Muscle layer of duodenum (tissue), 2 donors: ENCODE data around the gene CAMK2A.

Experiments
- H3K27ac ChIP-seq: one replicate; pipeline ENCODE4 v1.7.0; 2013; ENCODE audit warnings: mild to moderate bottlenecking, low read length
- H3K27me3 ChIP-seq: one replicate; pipeline ENCODE4 v1.7.0; 2013; ENCODE audit warnings: low read depth, mild to moderate bottlenecking, control low read depth, low read length
- H3K36me3 ChIP-seq, 2 donors: one replicate each; pipeline ENCODE4 v1.7.0; 2013; ENCODE audit warnings: low read length in 2 of 2, control low read depth in 1 of 2, mild to moderate bottlenecking in 1 of 2; ENCODE audit not compliant: insufficient read depth in 2 of 2, control insufficient read depth in 1 of 2
- H3K4me1 ChIP-seq, 2 donors: one replicate each; pipeline ENCODE4 v1.7.0; 2013; ENCODE audit warnings: low read length in 2 of 2, mild to moderate bottlenecking in 2 of 2, control low read depth in 1 of 2, moderate library complexity in 1 of 2; ENCODE audit not compliant: insufficient read depth in 2 of 2, control insufficient read depth in 1 of 2
- H3K4me3 ChIP-seq, 2 donors: one replicate each; pipeline ENCODE4 v1.7.0; 2013; ENCODE audit warnings: low read length in 2 of 2, low read depth in 1 of 2, mild to moderate bottlenecking in 1 of 2
- H3K9me3 ChIP-seq, 2 donors: one replicate each; pipeline ENCODE4 v1.7.0; 2013; ENCODE audit warnings: low read length in 2 of 2, control low read depth in 1 of 2, mild to moderate bottlenecking in 1 of 2; ENCODE audit not compliant: control insufficient read depth in 1 of 2
- donor health status: healthy.

The CAMK2A gene

GRCh38 chr5:150184006-150184405 is 105.6 kb downstream of the CAMK2A start:
- Histone ChIP-seq H3K4me1 (peaks cover 6 to 12% of the 10 kb centered on the region in 2 donors), H3K9me3 (no peaks in the 10 kb centered on the region), H3K27me3 (no peaks in the 10 kb centered on the region), H3K27ac (peak overlapping the region; percentile 76), H3K4me3 (no peak overlapping the region), H3K36me3 (no peaks in the 10 kb centered on the region)

DNA sequence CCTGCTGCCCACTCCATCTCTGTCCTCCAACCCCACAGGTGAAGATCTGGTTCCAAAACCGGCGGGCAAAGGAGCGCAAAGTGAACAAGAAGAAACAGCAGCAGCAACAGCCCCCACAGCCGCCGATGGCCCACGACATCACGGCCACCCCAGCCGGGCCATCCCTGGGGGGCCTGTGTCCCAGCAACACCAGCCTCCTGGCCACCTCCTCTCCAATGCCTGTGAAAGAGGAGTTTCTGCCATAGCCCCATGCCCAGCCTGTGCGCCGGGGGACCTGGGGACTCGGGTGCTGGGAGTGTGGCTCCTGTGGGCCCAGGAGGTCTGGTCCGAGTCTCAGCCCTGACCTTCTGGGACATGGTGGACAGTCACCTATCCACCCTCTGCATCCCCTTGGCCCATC is 106.1 kb downstream of the CAMK2A start:
- Histone ChIP-seq H3K4me1 (peaks cover 6 to 12% of the 10 kb centered on the region in 2 donors), H3K27ac (no peak overlapping the region), H3K4me3 (no peak overlapping the region), H3K27me3 (no peaks in the 10 kb centered on the region), H3K9me3 (no peaks in the 10 kb centered on the region), H3K36me3 (no peaks in the 10 kb centered on the region)

DNA sequence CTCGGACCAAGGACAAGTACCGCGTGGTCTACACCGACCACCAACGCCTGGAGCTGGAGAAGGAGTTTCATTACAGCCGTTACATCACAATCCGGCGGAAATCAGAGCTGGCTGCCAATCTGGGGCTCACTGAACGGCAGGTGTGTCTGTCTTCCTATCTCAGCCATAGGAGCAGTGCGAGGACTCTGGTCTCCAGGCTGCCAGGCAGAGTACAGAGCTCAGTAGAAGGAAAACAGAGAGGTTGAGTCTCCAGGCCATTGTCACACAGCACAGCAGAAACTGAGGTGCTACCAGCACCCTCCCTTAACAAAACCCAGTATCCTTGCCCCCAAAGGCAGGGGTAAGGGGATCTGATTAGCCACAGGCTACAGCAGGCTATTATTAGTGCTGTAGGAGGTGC is 106.8 kb downstream of the CAMK2A start:
- Histone ChIP-seq H3K4me1 (peaks cover 6 to 12% of the 10 kb centered on the region in 2 donors), H3K9me3 (no peaks in the 10 kb centered on the region), H3K27me3 (no peaks in the 10 kb centered on the region), H3K4me3 (no peak overlapping the region), H3K27ac (no peak overlapping the region), H3K36me3 (no peaks in the 10 kb centered on the region)

DNA sequence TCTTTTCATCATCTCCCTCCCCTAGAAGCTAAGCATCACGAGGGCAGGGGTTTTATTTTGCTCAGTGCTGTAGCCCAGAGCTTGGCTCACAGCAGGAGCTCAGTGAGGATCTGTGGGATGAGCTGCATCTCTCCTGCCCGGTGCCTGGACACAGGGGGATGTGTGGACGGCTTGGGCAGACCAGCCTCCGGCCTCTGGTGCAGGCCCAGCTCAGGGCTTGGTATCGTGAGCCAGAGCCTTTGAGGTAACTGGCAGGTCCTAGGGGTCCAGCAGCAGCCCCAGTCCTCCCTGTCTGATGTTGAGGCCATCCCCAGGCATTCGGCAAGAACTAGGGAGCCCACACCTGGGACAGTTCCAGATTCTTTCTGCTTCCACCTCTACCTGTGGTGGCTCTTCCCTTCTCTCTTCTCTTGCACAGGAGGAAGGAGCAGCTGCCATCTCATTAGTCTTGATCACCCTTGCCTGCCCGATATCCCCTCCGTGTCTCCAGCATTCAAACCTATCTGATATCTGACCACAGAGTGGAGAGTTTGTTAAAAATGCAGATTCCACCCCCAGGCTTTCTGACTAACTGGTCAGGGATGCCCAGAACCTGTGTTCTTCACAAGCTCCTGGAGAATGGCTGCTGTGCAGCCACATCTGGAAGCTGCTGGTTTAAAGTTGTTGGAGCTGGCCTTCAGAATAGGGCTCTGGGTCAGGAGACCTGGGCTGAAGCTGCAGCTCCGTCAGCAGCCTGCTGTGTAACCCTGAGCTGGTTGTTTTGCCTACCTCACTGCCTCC is 107.6 kb downstream of the CAMK2A start:
- Histone ChIP-seq H3K9me3 (no peaks in the 10 kb centered on the region), H3K36me3 (no peaks in the 10 kb centered on the region), H3K27me3 (no peaks in the 10 kb centered on the region), H3K4me3 (no peak overlapping the region), H3K27ac (no peak overlapping the region), H3K4me1 (peaks cover 6 to 12% of the 10 kb centered on the region in 2 donors)

DNA sequence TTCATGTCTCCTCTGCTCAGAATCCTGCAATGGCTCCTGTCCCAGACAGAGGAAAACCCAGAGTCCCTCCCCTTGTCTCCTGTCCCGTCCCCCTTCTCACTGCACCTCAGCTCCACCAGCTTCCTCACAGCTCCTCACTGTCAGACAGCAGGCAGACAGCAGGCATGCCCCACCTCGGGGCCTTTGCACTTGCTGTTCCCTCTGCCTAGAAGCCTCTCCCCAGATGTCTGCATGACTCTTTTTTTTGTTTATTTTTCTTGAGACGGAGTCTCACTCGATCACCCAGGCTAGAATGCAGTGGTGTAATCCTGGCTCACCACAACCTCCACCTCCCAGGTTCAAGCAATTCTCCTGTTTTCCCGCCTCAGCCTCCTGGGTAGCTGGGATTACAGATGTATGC is 108.5 kb downstream of the CAMK2A start:
- peaks cover 6 to 12% of the 10 kb centered on the region in 2 donors for H3K4me1 ChIP-seq
- H3K27ac ChIP-seq: peak overlapping the region; percentile 42
- H3K27me3 ChIP-seq: no peaks in the 10 kb centered on the region
- no peaks in the 10 kb centered on the region for H3K36me3 ChIP-seq
- no peak overlapping the region for H3K4me3 ChIP-seq
- no peaks in the 10 kb centered on the region for H3K9me3 ChIP-seq

GRCh38 chr5:150180241-150181026 is 109.1 kb downstream of the CAMK2A start:
- peak overlapping the region; percentile 42 for H3K27ac ChIP-seq
- H3K9me3 ChIP-seq: no peaks in the 10 kb centered on the region
- H3K4me3 ChIP-seq: no peak overlapping the region
- H3K27me3 ChIP-seq: no peaks in the 10 kb centered on the region
- no peaks in the 10 kb centered on the region for H3K36me3 ChIP-seq
- H3K4me1 ChIP-seq: peaks cover 6 to 12% of the 10 kb centered on the region in 2 donors

DNA sequence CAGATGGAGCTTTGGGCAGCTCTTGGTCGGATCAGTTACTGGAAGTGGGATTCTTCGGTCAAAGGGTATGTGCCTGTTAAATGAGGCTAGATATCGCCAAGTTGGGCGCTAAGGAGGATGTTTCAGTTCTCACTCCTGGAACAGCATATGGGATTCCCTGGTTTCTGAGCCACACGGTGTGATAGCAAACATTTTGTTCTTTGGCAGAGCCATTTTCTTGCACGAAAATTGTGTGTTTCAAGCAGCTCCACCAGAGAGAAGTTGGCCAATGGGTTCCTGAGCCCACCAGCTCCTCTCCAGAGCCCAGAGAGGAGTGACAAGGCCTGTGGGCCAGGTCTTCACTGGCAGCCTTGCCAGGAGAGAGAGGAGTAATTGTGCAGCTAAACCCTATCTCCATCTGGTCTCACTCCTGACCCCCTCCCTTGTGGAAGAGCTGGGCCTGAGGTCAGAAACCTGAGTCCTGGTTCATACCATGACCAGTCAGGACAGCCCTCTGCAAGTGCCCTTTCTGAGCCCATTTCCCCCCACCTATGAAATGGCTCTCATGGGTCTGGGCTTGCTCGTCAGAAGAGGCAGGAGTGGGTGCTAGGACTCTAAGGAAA is 110.5 kb downstream of the CAMK2A start:
- Histone ChIP-seq H3K9me3 (no peaks in the 10 kb centered on the region), H3K36me3 (no peaks in the 10 kb centered on the region), H3K27me3 (no peaks in the 10 kb centered on the region), H3K27ac (no peak overlapping the region), H3K4me1 (peaks cover 6 to 12% of the 10 kb centered on the region in 2 donors), H3K4me3 (no peak overlapping the region)

DNA sequence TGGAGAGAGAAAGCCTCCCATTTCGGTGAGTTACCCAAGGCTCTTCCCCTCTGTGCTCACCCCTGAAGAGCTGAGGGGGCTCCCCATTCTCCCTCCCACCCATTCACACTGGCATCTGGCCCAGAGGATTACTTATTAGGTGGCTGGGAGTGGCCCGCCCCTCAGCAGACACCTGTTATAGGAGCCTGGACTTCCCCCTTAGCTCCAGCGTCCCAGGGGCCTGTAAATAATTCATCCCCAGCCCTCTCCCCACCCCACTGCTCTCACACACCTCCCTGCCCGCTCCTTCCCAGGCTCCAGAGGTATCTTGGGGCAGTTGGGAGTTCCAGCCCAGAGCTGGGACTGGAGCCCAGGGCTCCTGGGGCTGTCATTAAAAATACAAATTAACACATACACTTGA is 111.3 kb downstream of the CAMK2A start:
- H3K9me3 ChIP-seq: no peaks in the 10 kb centered on the region
- no peak overlapping the region for H3K4me3 ChIP-seq
- H3K4me1 ChIP-seq: peaks cover 6 to 12% of the 10 kb centered on the region in 2 donors
- no peaks in the 10 kb centered on the region for H3K27me3 ChIP-seq
- H3K27ac ChIP-seq: no peak overlapping the region
- no peaks in the 10 kb centered on the region for H3K36me3 ChIP-seq

DNA sequence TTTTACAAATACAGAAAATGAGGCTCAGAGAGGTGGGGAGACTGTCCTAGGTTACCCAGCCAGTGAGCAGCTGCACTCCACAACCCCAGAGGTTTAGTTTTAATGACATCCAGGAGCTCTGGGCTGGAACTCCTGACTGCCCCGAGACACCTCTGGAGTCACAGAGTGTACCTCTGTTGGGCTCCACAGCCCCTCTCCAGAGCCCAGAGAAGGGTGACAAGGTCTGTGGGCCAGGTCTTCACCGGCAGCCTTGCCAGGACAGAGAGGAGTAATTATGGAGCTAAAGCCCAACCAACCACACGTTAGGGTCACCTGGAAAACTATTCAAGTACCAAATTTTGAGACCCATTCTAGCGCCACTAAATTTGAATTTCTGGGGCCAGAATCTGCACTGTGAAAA is 111.9 kb downstream of the CAMK2A start:
- H3K36me3 ChIP-seq: no peaks in the 10 kb centered on the region
- no peaks in the 10 kb centered on the region for H3K27me3 ChIP-seq
- H3K9me3 ChIP-seq: no peaks in the 10 kb centered on the region
- no peak overlapping the region for H3K4me3 ChIP-seq
- peaks cover 6 to 12% of the 10 kb centered on the region in 2 donors for H3K4me1 ChIP-seq
- H3K27ac ChIP-seq: no peak overlapping the region

DNA sequence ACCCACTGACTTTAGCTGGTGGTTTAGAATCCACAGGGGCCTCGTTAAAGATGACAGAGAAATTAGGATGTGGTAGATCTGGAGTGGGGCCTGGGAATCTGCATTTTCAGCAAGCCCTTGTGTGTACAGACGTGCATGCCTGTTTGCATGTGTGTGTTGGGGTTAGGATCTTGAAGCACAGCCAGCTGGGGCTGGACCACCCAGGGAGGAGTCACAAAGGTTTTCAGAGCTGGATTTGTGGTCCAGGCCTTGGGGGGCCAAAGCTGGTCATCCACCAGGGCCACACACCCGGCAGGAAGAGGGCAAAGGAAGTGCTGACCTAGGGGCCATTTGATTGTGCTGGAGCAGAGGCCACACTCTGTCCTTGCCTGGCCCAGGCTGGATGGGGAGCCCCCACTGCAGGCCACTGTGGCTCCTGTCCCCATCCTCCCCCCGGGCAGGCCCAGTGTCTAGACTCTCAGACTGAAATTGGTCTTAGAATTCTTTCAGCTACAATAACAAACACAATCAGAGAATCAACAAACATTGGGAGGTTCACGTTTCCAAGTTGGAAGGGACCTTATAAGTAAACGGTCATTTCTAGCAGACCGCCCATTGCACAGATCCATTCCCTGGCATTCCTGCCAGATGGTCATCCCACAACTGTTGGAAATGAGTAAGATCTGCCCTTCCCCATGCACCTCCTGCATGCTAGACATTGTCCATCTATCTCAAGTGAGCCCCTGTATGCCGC is 112.7 kb downstream of the CAMK2A start:
- peaks cover 6 to 12% of the 10 kb centered on the region in 2 donors for H3K4me1 ChIP-seq
- H3K9me3 ChIP-seq: no peaks in the 10 kb centered on the region
- H3K27ac ChIP-seq: no peak overlapping the region
- no peaks in the 10 kb centered on the region for H3K36me3 ChIP-seq
- H3K27me3 ChIP-seq: no peaks in the 10 kb centered on the region
- H3K4me3 ChIP-seq: no peak overlapping the region

GRCh38 chr5:150175536-150175935 is 114.0 kb downstream of the CAMK2A start:
- H3K4me1 ChIP-seq: peaks cover under 1 to 4% of the 10 kb centered on the region in 2 donors
- H3K27me3 ChIP-seq: no peaks in the 10 kb centered on the region
- H3K36me3 ChIP-seq: no peaks in the 10 kb centered on the region
- no peak overlapping the region for H3K4me3 ChIP-seq
- H3K9me3 ChIP-seq: no peaks in the 10 kb centered on the region
- no peak overlapping the region for H3K27ac ChIP-seq
